T47D (cell line): ENCODE results near the gene RELB.
A peak's percentile ranks its signal among the peaks of the same experiment; 100 is the strongest.

Experiments used
- DNase-seq, 2 experiments: peaks; one replicate each; pipeline versions ENCODE4 v3.0.0 to v3.0.0-alpha.2; 2011 to 2012; ENCODE audit warnings: low read depth in 1 of 2, low spot score in 1 of 2
- JUND ChIP-seq: IDR thresholded peaks from 2 replicates; pipeline ENCODE4 v1.6.1; 2012; ENCODE audit warnings: low read depth
- in situ Hi-C: cut with HindIII; loops from 2 replicates; pipeline ENCODE4 v1.10.0; 2016; ENCODE audit warnings: low sequenced_read_pairs, low pct_unique_long_range_greater_than_20kb

Gene RELB

DNA sequence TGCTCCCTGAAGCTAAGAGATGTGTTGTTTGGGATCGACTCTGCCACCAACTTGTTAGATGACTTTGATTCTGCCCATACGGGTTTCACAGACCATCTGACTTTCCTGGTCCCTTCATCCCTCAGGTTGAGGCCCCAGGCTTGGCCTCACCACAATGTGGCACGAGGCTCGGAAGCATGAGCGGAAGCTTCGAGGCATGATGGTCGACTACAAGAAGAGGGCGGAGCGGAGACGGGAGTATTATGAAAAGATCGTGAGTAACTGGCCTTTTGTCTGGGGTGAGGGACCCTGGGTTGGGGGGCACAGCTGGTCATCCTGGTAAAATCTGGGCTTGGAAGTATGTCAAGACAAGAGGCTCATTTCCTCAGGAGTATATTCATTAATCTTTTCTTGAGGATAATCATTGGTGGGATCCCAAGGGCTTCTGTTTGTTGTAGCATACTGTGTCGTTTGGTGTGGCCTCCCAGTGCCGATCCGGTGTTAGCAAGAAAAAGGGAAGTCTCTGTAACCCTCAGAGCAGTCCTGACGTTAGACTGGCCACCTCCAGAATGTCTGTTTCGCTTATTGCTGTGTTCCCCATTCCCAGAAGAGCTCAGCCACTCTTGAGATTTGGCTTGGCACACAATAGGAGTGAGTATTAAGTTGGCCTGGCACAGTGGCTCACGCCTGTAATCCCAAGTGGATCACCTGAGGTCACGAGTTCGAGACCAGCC lies 39.0 kb downstream of the RELB start:
- DNase-seq, result no peak
- in situ Hi-C loops, result no loop called here
- TF ChIP-seq JUND, result no peak

DNA sequence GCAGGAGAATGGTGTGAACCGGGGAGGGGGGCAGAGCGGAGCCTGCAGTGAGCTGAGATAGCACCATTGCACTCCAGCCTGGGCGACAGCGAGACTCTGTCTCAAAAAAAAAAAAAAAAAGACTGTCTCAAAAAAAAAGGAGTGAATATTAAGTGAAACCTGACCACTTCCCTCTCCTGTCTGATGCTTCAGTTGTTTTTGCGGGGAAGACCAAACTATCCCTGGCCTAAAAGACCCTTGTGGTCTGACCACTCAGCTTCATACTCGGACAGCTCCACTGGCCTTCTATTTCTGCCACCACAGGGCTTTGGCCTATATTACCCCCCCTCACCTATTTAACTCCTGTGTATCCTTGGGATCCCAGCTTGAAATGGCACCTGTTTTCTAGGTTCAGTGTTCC lies 39.9 kb downstream of the RELB start:
- in situ Hi-C loops, result no loop called here
- DNase-seq, result no peak
- no peak for TF ChIP-seq JUND

DNA sequence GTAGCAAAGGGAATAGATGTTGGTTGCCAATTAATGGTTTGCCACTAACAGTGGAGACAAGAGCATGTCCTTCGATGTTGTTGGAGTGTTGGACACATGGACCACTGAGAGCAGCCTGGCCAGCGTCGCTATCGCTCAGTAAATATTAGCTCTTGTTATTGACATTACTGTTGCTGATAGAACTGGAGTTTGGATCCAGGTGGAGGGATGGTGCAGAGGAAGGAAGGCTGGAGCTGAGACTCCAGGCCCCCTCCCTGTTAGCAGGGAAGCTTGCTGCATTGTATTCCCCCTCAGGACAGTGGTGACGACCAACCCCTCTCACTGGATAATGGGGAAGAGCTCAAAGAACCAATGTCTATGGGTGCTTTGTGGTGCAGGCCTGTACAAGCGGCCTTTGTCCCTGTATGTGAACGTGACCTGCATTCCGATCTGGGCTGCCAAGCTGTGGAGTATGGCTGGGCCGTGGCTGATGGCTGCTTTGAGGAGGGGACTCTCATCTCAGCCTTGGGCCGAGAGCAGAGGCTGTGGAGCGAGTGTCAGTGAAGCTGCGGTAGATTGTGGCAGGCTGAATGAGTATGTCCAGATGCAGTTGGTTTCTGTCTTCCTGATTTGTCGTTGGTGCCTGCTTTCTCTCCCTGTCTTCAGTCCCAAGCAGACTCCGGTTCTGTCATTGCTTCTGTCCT lies 44.5 kb downstream of the RELB start:
- no peak for TF ChIP-seq JUND
- in situ Hi-C loops, result no loop called here
- no peak for DNase-seq

DNA sequence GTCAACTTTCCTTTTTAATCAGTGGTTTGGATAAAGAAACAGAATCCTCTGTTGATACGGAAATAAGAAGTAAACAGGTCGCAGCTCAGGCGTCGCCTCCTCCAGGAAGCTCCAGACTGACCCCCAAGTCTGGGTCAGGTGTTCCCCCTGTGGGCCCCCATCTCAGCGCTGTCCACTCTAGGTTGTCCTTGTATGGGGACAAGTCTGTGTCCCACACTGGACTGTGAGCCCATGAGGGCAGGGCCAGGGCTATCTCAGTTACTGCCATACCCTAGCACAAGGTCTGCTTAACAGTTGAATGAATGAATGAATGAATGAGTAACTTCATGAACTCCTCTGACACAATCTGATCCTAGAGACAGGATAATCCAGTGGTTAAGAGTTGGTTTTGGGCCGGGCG lies 45.1 kb downstream of the RELB start:
- TF ChIP-seq JUND, result no peak
- in situ Hi-C loops, result no loop called here
- no peak for DNase-seq

DNA sequence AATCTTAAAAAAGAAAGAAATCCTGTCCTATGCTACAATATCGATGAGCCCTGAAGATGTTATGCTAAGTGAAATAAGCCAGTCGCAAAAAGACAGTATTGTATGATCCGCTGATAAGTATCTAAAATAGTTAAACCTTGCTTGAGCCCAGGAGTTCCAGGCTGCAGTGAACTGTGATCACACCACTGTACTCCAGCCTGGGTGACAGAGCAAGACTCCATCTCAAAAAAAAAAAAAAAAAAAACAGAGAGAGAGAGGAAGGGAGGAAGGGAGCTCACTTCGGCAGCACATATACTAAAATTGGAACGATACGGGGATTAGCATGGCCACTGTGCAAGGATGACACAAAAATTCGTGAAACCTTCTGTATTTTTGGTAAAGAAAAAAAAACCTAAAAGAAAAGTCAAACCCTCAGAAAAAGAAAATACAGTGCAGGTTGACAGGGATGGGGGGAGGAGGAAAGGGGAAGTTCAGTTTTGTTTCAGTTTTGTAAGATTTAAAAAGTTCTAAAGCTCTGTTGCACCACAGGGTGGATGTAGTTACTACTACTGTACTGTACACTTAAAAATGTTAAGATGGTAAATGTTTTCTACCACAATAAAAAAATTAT lies 46.0 kb downstream of the RELB start:
- TF ChIP-seq JUND, result no peak
- in situ Hi-C loops, result no loop called here
- DNase-seq, result no peak

DNA sequence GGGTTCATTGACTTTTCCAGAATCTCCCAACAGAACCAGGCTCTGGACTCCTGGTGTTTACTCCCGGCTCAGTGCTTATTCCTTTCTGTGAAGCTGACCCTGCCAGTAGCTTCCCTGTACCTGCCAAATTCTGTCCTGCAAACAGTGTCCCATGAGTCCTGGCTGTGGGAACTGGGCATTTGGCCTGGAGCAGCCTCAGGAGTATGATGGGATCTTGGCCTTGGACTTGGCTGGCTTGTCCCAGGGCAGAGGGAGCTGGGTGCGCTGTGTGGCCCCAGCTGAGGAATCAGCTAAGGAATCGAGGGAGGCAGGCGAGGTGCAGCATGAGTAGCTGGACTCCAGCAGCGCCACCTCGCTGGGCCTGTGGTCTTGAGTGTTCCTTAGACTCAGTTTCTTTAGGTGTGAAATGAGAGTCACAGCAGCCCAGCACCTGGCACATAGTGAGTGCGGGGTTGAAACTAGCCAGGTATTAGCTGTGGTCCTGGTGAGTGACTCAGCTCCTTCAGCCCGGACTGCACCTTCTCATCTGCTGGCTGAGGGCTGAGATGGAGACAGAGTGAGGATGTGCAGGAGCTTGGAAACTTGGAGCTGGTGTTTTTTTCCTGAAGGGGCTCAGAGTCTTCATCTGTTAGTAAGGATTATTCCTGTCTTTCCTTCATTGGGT lies 47.9 kb downstream of the RELB start:
- peak in 1 of 2 experiments; percentile 28 for DNase-seq
- no peak for TF ChIP-seq JUND
- in situ Hi-C loops, result no loop called here

DNA sequence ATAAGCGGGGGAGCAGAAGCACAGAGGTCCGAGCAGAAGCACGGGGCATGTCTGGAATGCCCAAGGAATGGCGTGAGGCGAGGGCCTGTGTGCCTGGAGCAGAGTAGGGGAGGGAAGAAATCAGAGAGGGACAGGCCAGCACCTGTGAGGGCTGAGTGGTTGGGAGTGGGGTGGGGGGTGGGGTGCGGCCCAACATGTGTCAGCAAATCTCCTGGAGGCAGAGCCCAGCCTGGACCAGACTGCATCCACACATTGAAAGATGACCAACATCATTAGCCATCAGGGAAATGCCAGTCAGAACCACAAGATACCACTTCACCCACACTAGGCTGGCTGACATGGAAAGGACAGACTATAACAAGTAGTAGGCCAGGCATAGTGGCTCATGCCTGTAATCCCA lies 48.8 kb downstream of the RELB start:
- in situ Hi-C loops, result no loop called here
- DNase-seq, result no peak
- TF ChIP-seq JUND, result no peak

DNA sequence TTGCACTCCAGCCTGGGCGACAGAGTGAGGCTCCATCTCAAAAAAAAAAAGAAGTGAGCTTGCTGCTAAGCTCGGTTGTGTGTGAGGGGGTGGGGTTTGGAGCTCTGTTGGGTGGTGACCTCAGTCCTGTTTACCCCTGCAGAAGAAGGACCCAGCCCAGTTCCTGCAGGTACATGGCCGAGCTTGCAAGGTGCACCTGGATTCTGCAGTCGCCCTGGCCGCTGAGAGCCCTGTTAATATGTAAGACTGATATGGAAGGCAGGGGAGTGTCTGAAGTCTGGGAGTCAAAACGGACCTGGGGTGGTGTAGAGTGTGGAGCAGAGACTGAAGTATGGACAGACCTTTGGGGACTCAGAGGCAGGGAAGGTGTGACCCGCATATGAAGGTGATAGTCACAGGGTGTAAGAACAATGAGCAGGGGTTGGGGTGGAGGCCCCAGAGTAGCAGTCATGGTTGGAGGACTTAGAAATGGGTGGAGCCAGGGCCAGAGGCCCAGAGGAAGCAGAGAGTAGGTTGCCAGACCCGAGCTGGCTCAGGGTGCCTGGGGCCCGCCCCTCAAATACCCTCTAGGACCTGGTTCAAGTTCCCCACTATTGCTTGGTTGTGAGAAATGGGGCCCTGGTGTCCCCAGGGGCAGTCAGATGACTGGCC lies 50.8 kb downstream of the RELB start:
- no peak for DNase-seq
- in situ Hi-C loops, result no loop called here
- no peak for TF ChIP-seq JUND

DNA sequence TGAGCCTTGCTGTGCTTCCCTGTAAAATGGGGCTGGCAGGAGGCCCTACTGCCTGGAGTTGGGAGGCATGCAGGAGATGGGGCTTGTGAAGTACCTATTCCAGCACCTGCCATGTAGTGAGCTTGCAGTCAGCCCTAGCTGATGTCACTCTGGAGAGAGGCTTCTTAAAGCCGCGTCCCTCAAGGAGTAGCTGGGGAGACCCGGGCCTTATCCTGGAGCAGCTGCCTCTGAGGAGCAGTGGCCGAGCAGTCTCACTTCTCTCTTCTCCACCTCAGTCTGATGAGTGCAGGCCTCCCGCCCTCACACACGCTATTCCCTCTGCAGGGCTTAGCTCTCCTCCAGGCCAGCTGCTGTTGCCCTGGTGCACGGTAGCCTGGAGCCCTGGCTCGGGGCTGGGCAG lies 55.6 kb downstream of the RELB start:
- no peak for DNase-seq
- TF ChIP-seq JUND, result no peak
- in situ Hi-C loops, result no loop called here

DNA sequence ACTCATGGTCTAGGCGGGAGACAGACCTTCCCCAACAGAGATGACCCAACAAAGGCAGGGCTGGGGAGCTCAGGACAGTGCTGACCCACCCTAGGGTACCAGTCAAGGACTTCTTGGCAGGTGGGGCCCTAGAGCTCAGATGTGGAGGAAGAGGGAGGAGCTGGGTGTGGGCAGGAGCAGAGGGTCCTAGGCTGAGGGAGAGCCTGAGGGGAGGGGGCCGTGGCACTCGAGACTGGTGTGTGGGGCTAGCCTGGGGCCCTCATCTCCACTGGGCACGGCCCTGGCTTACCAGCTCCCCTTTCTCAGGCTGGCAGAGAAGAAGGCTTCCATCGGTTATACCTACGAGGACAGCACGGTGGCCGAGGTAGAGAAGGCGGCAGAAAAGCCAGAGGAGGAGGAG lies 56.2 kb downstream of the RELB start:
- no peak for TF ChIP-seq JUND
- in situ Hi-C loops, result no loop called here
- DNase-seq, result no peak

DNA sequence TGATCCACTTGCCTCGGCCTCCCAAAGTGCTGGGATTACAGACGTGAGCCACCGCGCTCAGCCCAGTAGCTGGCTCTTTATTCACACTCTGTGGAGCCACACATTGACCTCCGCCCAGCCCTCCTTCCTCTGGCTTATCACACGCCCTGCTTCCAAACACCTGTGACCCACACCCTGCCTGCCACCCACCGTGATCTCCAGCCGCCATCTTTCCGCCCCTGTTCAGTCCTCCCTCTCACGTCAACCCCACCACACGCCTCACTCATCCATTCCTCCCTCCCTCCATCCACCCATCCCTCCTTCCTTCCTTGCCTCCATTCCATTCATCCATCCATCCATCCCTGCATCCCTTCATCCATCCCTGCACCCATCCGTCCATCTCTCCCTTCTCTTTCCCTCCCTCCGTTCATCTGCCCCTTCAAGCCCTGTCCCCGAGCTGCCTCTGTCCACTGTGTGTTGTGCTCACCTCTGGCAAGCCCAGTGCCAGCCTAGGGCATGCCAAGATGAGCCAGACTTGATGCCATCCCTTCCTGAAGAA lies 57.4 kb downstream of the RELB start:
- TF ChIP-seq JUND, result no peak
- in situ Hi-C loops, result no loop called here
- DNase-seq, result no peak

DNA sequence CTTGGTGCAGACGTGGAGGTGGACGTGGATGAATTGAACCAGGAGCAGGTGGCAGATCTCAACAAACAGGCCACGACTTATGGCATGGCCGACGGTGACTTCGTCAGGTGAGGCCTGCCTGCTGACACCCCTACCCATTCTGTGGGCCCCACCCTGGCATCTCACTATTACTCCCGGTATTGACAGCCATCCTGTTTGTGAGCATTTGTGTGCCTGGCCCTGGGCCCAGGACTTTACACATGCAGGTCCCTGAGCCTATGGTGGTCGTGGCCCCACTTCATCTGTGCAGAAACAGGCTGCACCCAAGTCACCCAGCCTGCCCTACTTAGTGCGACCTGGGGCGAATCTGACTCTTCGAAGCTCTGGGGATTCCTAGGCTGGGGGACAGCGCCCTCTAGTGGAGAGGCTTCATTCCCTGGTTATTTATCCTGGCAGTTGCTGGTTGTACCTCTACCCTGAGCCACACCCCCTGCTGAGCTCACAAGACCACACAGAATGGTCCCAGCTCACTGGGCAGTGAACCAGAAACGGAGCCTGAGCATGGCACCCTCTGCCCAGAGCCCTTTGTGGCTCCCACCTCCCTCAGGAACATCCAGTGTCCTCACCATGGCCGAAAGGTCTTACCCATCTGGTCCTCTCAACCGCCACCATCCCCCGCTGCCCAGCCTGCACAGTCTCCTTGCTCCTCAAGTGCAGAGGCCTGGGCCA lies 58.1 kb downstream of the RELB start:
- in situ Hi-C loops, result no loop called here

More for the DNA sequence above, 58.1 kb downstream of the RELB start:
- TF ChIP-seq JUND, result no peak
- DNase-seq, result peak; percentile 64 to 83
